HFFc6 (cell line): Measurements from ENCODE around the gene RGS3. TPM values are rescaled to one million over a fixed set of nuclear protein-coding genes. Genes with fewer than 3 reads are reported as not detected.
"Not testable (repeated sequence)": the region's sequence is repeated elsewhere in the genome, so short reads cannot be mapped to it uniquely, and the experiment has no call there.

Experiments
- DNase-seq: peaks from one replicate; pipeline ENCODE4 v3.0.0-alpha.2; 2018
- H3K27ac Mint-ChIP-seq: 2 replicates; pipeline ENCODE4 v1.8.0; 2020; ENCODE audit warnings: mild to moderate bottlenecking, mixed read lengths
- H3K27me3 Mint-ChIP-seq: 2 replicates; pipeline ENCODE4 v1.8.0; 2021; ENCODE audit warnings: mild to moderate bottlenecking, moderate library complexity, mixed read lengths; ENCODE audit not compliant: insufficient read depth
- H3K36me3 Mint-ChIP-seq: 2 replicates; pipeline ENCODE4 v1.8.0; 2021; ENCODE audit warnings: low read depth, mixed read lengths
- H3K4me1 Mint-ChIP-seq: 2 replicates; pipeline ENCODE4 v1.8.0; 2020; ENCODE audit warnings: low read depth, mixed read lengths
- H3K4me3 Mint-ChIP-seq: 2 replicates; pipeline ENCODE4 v1.8.0; 2020; ENCODE audit warnings: mild to moderate bottlenecking, moderate library complexity, mixed read lengths
- H3K9me3 Mint-ChIP-seq: 2 replicates; pipeline ENCODE4 v1.8.0; 2020; ENCODE audit warnings: mild to moderate bottlenecking, mixed read lengths
- CTCF ChIP-seq: fragments of 200-600 bp; sonication (generic); IDR thresholded peaks from 2 replicates; pipeline ENCODE4 v1.5.0; 2021; ENCODE audit warnings: antibody characterized with exemption, mild to moderate bottlenecking
- total RNA-seq, 6 experiments: library from RNA; stranded (reverse); fragmentation: NEBNext Ultra II Directional; extraction: Animal tissue kit (Norgen Biotek cat#: 25700); gene quantifications; 2 replicates in 1 of 6; 3 replicates in 5 of 6; pipeline ENCODE4 v1.2.3, GENCODE V29; 2021

The RGS3 gene
- total RNA-seq, 6 experiments from 2014 or later, result 49.7 to 57.0 (median 52.5) TPM

DNA sequence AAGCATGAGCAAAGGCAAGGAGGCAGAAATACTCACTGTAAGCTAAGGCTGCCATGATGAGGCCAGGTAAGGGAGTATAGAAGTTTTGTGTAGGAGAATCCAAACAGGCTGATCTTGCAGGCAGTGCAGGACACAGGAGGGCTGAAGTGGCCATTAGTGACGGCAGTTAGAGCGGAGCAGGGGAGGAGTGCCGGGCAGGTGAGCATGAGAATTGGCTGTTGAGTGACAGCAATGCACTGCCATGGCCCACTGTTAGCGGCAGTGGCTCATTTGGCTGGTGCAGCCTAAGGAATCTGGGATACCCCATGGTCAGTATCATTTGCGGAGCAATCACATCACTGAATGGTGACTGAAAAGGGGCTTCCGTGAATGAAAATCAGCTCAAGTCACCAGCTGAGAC is 22.8 kb downstream of the RGS3 start:
- DNase-seq, result no peak
- H3K4me3 Mint-ChIP-seq, result no peak overlapping the region
- H3K9me3 Mint-ChIP-seq, result no peaks in the 10 kb centered on the region
- peaks cover 4% of the 10 kb centered on the region; the same call in 1 of the 2 replicates for H3K36me3 Mint-ChIP-seq
- peaks cover 9% of the 10 kb centered on the region for H3K27me3 Mint-ChIP-seq
- no peak overlapping the region for H3K27ac Mint-ChIP-seq
- peaks cover 42% of the 10 kb centered on the region for H3K4me1 Mint-ChIP-seq
- TF ChIP-seq CTCF, result no peak

DNA sequence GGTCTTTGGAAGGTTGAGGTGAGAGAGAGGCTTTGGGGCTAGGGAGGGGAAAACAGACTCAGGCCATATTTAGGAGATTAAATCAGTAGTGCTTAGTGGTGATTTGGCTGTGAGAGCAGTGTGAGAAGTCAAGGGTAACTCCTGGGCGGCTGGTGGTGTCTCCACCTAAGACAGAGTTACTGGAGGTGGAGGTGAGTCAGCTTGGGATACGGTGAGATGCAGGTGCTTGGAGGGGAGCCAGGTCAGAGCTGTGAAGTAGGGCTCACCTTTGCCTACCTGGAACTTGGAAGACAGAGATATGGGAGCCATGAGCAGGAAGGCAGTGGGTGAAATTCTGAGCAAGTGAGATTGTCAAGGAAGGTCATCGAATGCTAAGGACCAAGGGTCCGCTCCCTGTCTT is 24.5 kb downstream of the RGS3 start:
- peaks cover 53% of the 10 kb centered on the region for H3K4me1 Mint-ChIP-seq
- H3K9me3 Mint-ChIP-seq, result no peaks in the 10 kb centered on the region
- TF ChIP-seq CTCF, result no peak
- peaks cover 12% of the 10 kb centered on the region for H3K27me3 Mint-ChIP-seq
- no peak overlapping the region for H3K4me3 Mint-ChIP-seq
- no peak overlapping the region for H3K27ac Mint-ChIP-seq
- H3K36me3 Mint-ChIP-seq, result peaks cover 4% of the 10 kb centered on the region; the same call in 1 of the 2 replicates
- DNase-seq, result no peak

DNA sequence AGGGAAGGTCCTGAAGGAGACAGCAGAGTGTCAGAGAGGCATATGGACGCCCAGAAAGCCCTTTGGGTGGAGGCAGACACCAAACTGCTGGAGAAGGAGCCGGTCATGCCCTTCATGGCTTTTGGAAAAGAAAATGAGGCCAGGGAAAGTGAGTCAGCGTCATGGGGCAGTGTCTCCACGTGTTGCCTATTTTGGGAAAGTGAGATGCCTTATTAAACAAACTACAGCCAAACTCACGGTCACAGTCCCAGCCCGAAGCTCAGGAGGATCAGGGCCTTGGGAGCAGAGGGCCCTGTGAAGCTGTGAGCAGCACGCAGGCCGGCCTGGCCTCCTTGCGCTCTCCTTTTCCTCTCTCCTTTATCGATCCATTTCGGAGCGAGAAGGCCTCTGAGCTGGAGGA is 25.0 kb downstream of the RGS3 start:
- Mint-ChIP-seq H3K9me3 (no peaks in the 10 kb centered on the region), H3K36me3 (peaks cover 4% of the 10 kb centered on the region; the same call in 1 of the 2 replicates), H3K4me1 (peaks cover 53% of the 10 kb centered on the region), H3K27me3 (peaks cover 12% of the 10 kb centered on the region), H3K27ac (no peak overlapping the region), H3K4me3 (no peak overlapping the region)
- no peak for TF ChIP-seq CTCF
- DNase-seq, result no peak

GRCh38 chr9:113491147-113491546 is 27.6 kb downstream of the RGS3 start:
- H3K4me3 Mint-ChIP-seq, H3K27ac Mint-ChIP-seq, H3K36me3 Mint-ChIP-seq, H3K9me3 Mint-ChIP-seq, DNase-seq: not testable (repeated sequence)
- peaks cover 17% of the 10 kb centered on the region for H3K27me3 Mint-ChIP-seq
- peaks cover 28% of the 10 kb centered on the region for H3K4me1 Mint-ChIP-seq

DNA sequence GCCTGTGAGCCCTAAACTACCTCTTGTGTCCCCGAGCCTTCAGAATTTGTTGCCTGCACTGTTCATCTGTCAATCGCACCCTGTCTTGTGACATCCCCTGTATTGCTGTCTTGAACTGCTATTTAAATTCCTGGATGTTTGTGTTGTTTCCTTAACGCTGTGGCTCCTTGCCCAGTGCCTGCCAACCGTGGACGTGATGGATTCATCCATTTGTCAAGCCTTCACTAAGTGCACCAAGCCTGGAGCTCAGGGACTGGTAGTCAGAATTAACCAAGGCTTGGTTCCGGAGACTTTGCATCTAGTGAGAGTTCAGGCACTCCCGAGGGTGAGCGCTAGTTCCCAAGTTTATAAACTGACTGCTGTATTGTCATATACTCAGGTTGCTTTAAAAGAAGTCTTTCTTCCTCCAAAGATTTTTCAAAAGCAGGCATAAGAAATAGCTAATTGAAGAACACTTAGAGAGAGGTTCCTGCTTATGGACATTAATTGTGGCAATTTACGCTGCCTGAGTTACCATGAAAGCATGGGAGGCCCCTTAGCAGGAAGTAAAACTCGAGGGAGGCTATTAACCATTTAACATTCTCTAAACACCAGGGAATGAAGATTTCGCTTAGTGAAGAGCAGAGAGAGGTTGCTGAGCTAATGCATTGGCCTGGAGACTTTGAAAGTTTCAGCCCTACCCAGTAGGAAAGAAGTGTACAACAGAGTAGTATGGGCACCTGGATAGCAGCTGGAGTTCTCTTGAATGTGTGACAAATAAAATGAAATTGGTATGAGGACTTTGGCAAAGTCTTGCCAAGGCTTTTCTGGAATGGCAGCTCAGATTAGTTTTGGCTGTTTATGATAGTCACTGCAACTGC is 29.0 kb downstream of the RGS3 start:
- no peak for DNase-seq
- Mint-ChIP-seq H3K36me3 (no peaks in the 10 kb centered on the region), H3K4me1 (peaks cover 24% of the 10 kb centered on the region), H3K9me3 (no peaks in the 10 kb centered on the region), H3K27ac (no peak overlapping the region), H3K4me3 (no peak overlapping the region), H3K27me3 (peaks cover 22% of the 10 kb centered on the region)
- TF ChIP-seq CTCF, result no peak

DNA sequence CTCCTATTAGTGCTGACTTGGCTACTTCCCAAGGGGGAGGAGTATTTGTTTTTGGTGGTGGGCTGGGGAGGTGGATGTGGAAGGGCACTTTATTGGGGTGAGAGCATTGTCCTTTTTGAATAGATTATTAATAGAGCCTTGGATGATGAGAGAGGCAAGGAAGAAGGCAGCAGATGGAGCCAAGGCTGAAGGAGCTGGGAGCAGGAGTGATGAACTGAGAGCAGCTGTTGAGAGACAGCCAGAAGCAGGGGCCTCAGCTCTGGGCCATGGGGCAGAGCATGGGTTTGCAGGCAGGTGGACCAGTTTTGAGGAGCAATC is 29.6 kb downstream of the RGS3 start:
- H3K27me3 Mint-ChIP-seq, result peaks cover 21% of the 10 kb centered on the region
- no peak for TF ChIP-seq CTCF
- DNase-seq, result no peak
- H3K4me3 Mint-ChIP-seq, result no peak overlapping the region; the same call in 1 of the 2 replicates
- no peak overlapping the region for H3K27ac Mint-ChIP-seq
- no peaks in the 10 kb centered on the region for H3K9me3 Mint-ChIP-seq
- peaks cover 18% of the 10 kb centered on the region for H3K4me1 Mint-ChIP-seq
- no peaks in the 10 kb centered on the region for H3K36me3 Mint-ChIP-seq
